ENCODE data around the gene NLRP6.
"Not testable (repeated sequence)": the region's sequence is repeated elsewhere in the genome, so short reads cannot be mapped to it uniquely, and the experiment has no call there.

The NLRP6 gene

DNA sequence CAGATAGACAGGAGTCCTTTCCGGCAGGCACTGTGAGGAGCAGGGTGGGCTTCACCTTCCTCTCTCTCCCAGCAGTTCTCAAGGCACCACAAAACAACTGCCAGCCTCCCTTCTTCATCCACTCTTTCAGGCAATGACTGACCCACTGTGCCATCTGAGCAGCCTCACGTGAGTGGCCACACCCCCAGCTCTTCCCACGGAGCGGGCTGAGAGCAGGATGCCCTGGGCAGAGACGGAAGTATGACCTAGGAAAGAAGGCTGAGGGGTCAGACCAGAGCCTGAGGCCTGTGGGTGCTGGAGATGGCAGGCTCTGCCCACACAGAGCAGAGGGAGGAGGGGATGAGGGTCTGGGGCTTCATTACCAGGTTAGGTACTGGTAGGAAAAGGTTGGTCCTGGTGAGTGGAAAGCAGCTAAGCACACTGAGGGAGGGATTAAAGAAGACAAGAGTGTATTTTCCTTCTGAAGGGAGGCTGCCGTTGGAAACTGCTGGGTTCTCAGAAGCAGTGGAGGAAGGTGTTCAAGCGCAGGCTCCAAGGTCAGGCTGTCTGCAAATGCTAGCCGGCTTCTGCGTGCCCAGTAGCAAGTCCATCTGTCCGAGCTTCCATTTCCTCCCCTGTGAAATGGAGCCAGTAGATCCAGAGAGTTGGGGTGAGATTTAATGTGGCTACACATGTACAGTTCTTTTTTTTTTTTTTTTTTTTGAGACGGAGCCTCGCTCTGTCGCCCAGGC, 4.6 kb downstream of the NLRP6 start:
- no peak for DNase-seq

DNA sequence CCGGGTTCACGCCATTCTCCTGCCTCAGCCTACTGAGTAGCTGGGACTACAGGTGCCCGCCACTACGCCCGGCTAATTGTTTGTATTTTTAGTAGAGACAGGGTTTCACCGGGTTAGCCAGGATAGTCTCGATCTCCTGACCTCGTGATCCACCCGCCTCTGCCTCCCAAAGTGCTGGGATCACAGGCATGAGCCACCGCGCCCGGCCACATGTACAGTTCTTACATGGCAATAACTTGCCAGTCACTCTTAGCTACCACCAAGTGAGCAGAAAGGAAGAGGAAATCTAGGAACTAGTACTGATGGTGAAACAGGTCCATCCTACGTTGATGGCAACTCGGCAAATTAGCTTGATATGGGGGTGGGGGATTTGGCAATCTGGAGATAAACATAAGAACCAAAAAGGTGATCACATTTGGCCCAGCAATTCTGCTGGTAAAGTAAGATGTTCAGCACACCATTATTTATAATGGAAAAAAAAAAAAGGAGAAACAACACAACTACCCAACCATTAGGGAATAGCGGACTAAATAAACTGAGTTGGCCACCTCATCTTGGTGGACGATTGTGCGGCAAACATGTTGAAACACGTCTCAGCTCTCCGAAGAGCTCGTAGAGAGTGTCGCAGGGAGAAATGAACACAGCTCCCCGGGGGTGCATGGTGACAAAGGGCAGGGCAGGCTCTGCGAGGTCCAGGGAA, 5.3 kb downstream of the NLRP6 start:
- DNase-seq: no peak

DNA sequence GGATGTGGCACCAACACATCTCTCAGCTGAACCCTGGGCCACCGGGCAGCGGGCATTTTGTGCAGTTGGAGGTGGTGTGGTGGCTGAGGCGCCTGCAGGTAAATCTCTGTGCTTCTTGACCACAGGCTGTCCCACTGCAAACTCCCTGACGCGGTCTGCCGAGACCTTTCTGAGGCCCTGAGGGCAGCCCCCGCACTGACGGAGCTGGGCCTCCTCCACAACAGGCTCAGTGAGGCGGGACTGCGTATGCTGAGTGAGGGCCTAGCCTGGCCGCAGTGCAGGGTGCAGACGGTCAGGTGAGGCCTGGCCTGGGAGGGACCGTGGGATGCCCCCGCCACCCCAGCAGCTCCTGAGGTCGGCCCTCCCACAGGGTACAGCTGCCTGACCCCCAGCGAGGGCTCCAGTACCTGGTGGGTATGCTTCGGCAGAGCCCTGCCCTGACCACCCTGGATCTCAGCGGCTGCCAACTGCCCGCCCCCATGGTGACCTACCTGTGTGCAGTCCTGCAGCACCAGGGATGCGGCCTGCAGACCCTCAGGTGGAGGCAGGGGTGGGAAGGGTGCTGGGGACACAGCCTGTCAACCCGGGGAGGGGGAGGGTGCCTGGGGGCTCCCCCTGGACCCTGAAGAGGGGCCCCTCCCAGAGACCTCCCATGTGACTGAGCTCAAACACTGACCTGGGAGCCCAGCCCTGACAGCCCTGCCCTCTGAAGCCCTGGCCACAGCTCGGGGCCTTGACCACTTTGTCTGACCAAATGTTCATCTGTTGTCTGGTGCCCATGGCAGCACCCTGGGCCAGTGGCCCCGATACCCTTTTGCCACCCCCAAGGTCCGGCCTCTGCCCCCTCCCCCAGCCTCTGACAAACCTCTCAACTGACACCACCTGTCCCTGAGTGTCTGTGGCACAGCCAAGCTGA, 6.2 kb downstream of the NLRP6 start:
- no peak for DNase-seq

DNA sequence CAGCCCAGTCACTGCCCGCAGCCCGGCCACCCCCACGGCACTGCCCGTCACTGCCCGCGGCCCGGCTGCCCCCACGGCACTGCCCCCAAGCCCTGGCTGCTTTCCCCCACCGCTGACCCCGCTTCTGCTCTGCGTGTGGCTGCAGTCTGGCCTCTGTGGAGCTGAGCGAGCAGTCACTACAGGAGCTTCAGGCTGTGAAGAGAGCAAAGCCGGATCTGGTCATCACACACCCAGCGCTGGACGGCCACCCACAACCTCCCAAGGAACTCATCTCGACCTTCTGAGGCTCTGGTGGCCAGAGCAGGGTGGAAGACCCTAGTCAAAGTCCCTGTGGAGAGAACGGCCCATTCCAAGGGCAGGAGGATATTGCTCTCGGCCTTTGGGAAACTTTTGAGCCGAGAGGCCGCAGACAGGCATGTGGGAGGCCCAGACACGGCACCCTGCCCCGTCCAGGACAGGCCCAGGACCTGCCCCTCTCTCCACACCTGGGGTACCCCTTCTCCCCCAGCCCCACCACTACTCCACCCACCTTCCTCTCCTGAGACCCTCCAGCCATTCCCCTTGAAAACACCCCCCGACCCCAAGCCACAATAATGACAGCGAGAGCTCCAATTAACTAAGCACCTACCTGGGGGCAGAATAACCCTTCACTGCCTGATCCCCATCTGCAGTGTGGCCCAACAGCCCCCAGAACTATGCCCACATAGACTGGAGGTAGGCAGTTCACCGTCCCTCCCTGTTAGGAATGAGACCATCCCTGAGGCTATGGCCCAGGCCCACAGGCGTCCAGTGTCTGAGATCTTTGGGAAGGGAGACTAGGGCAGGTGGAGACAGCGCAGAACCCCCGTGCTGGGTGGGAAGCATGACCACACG, 7.0 kb downstream of the NLRP6 start:
- no peak for DNase-seq

DNA sequence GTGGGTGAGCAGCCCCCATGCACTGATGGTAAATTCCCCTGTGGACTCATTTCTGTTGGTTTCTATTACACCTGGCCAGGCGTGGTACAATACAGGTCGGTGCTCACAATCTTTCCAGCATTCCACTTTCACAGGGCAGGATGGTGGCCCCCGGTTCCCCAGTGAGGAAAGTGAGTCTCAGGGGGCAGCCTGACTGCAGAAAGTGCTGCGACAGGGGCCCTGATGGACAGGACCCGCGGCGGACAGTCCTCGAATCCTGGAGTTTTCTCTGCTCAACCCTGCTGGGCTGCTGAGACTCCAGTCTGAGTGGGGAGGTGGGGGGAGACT, 7.7 kb downstream of the NLRP6 start:
- DNase-seq: no peak

DNA sequence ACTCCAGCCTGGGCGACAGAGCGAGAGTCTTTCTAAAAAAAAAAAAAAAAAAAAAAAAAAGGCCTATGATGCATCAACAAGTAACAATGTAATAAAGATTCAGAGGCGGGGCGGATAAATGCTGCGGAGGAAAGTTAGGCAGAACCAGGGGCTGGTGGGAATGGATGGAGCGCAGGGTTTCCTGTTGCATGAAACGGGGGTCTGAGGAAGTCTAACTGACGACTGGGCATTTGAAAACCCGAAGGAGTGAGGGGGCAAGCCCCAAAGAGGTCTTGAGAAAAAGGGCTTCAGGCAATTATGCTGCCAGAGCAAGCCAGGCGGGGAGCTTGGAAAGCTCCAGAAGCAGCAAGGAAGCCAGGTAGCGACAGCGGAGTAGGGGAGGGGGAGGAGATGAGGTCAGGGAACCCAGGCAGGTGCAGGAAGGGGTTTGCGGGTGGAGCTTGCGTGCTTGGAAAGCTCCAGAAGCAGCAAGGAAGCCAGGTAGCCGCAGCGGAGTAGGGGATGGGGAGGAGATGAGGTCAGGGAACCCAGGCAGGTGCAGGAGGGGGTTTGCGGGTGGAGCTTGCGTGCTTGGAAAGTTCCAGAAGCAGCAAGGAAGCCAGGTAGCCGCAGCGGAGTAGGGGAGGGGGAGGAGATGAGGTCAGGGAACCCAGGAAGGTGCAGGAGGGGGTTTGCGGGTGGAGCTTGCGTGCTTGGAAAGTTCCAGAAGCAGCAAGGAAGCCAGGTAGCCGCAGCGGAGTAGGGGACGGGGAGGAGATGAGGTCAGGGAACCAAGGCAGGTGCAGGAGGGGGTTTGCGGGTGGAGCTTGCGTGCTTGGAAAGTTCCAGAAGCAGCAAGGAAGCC, 9.0 kb downstream of the NLRP6 start:
- DNase-seq: not testable (repeated sequence)

DNA sequence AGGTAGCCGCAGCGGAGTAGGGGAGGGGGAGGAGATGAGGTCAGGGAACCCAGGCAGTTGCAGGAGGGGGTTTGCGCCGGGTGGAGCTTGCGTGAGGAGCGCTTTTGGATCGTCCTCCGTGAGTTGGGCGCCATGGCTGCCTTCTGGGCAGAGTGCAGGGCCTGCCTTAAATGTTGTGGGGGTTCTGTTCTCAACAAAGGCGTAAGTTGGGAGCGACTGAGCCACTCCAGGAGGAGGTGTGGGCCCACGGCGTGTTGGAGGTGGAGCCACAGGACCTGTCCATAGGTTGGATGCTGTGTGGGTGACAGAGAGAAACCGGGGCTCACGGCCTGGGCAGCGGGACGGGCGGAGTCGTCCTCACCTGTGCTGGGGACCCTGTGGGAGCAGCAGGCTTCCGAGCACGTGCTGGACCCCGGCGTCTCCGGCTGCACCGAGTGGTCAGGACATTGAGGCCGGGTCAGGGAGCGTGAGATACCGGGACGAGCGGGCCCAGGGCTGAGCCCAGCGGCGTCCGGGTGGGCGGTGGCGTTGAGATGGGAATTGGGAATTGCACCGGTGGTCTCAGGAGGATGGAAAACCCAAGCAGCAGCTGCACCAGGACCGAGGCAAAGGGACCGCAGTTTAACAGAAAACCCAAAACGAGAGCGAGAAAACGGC, 9.7 kb downstream of the NLRP6 start:
- DNase-seq: no peak

DNA sequence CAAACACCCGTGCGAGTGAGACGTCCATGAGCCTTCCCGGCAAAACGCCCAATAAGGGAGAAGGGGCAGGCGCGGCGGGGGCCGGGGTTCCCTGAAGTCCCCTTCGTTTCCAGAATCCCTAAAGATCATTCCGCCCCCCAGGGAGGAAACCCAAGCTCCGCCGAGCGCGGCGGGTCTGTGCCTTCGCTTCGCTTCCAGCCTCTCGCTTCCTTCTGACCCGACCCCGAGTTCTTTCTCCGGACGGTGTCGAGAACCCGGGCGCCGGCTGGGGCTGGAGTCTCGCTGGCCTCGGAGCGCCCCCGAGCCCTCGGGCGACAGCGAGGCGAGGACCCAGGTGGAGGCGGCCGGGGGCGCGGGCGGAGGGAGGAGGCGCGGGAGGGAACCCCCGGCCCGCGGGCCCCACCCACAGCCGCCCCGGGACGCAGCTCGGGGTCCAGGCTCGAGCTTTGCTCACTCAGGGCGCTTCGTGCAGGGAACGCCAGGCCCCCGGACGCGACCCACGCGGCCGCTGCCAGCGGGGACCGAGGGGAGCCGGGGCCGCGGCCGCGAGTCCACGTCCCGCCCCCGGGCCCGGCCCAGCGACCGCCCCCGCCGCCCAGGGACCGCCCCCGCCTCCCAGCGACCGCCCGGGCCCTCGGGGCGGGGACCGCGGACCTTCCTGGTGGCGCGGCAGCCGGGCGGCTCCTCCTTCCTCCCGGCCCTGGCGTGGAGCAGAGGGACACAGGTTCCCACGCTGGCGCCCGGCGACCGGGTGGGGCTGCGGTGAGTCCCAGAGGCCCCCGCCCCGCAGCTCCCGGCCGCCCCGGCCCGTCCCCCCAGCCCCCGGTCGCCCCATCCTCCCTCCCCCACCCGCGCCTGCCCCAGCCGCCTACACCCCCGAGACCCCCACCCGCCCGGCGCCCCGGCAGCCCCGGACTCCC, 10.5 kb downstream of the NLRP6 start, which contains the start of gene PGGHG:
Gene PGGHG (plus strand): TSS at position 649 of the 920 bp plus-strand sequence. CDS start 691 bp downstream, outside the sequence.
- no peak for DNase-seq

DNA sequence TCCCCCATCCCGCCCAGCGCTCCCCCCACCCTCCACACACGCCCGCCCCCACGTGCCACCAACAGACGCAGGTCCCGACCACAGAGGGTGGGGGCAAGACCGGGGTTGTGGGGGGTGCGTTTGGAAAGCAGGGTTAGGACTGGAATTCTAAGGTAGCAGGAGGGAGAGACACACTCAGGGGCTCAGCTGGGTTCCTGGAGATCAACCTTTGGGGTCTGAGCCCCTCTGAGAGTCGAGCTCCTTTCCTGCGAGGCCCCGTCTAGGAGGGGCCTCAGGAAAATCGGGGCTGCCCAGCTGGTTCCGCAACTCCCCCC, 11.1 kb downstream of the NLRP6 start:
- DNase-seq: no peak

DNA sequence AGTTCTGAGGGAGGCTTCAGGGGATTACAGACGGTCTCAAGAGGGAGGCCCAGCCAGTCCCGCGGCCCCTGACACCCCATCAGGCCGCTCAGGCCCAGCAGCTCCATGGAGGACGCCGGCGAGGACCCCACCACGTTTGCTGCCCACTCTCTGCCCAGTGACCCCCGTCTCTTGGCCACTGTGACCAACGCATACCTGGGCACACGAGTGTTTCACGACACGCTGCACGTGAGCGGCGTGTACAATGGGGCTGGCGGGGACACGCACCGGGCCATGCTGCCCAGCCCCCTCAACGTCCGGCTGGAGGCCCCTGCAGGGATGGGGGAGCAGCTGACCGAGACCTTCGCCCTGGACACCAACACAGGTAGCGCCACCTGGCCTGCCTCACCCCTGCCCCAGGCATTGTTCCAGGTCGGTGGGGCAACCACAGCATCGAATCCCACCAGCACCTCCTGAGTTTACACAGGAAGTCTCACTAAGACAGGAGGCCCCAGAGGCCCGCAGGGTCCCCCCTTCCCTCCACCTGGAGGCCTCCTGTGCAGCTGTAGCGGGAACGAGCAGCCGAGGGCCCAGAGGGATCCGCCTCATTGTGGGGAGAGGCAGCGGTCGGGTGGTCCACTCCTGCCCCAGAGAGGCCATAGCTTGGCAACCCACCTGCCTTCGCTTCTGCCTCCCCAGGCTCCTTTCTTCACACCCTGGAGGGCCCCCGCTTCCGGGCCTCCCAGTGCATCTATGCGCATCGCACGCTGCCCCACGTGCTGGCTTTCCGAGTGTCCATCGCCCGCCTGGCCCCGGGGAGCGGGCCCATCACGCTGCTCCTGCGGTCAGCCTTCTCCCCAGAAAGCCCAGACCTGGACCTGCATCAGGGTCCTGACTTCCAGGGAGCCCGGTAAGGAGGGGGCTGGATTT, 11.8 kb downstream of the NLRP6 start:
- DNase-seq: no peak

DNA sequence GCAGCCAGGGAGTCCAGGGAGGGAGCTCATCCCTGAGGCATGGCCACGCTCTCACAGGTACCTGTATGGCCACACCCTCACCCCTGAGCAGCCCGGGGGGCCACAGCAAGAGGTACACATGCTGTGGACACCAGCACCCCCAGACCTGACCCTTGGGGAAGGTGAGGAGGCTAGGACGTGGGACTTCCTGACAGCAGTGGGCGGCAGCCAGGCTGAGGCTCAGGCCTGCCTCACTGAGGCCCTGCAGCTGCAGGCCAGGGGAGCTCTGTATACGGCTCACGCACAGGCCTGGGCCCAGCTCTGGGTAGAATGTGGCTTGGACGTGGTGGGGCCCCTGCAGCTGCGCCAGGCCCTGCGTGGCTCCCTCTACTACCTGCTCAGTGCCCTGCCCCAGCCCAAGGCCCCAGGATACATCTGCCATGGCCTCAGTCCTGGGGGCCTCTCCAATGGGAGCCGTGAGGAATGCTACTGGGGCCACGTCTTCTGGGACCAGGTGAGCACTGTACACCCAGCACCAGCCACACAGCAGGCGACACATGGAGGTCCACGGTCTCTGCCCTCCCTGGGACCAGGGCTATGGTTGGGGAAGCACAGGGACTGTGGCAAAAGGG, 12.5 kb downstream of the NLRP6 start:
- DNase-seq: no peak

DNA sequence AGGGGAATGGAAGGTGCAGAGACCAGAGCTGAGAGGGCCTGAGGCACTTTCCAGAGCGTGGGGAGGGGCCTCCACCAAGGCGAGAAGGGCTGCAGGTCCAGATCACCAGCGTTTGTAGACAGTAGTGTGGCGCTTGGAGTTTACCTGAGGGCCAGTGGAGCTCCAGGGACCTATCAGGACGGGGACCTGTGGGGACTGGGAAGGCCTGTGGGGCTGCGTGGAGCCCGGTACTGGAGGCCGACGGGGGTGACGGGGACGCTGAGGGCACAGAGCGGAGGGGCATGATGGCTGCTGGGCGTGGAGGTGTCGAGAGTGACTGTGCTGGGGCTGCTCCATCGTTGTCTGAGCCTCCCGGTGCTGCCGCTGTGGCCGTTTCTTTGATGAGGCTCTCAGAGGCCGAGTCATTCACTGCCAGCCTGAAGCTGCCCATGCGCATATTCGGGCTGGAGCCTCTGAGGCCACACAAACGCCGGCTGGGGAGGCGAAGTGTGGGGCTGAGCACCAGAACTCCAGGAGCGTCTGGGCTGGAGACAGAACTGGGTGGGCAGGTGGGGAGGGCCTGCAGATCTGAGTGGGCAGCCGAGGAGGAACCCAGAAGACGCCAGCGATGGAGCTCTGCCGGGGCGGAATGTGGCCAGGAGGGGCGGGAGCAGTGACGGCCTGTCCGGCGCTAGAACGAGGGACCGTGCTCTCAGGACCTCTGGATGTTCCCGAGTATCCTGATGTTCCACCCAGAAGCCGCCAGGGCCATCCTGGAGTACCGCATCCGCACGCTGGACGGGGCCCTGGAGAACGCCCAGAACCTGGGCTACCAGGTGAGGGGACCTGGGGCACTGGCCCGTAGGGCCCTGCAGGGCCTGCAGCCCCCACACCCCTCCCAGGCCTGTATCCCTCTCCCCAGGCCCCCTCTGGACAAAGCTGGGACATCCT, 13.3 kb downstream of the NLRP6 start:
- DNase-seq: no peak

DNA sequence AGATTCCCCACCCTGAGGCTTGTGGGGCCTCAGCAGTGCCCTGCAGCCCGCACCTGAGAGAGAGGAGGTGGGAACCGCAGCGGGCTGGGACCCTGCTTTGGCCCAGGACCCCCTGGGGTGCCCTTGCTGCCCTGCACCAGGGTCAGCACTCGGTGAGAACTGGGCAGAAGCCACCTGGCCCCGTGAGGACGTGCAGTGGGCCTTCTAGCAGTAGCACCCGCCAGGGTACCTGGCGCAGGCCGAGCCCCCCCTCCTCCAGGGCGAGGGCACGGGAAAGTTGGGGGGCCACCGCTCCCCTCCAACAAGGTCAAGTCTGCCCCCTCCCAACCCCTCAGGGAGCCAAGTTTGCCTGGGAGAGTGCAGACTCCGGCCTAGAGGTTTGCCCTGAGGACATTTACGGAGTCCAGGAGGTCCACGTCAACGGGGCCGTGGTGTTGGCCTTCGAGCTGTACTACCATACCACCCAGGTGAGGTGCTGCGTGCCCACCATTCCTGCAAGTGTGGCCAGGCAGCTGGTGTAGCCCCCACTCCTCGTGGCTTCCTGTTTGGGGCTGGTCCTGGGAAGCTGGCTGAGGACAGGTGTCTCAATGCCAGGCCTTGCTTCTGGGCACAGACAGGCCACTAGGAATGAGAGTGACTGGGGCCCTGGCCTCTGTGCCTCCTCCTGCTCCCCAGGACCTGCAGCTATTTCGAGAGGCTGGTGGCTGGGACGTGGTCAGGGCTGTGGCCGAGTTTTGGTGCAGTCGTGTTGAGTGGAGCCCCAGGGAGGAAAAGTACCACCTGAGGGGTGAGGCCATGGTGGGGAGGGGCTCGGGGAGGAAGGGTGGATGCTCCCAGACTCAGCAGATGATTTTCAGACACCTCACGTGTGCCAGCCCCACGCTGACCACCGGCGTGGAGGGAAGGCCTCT, 14.3 kb downstream of the NLRP6 start:
- no peak for DNase-seq

DNA sequence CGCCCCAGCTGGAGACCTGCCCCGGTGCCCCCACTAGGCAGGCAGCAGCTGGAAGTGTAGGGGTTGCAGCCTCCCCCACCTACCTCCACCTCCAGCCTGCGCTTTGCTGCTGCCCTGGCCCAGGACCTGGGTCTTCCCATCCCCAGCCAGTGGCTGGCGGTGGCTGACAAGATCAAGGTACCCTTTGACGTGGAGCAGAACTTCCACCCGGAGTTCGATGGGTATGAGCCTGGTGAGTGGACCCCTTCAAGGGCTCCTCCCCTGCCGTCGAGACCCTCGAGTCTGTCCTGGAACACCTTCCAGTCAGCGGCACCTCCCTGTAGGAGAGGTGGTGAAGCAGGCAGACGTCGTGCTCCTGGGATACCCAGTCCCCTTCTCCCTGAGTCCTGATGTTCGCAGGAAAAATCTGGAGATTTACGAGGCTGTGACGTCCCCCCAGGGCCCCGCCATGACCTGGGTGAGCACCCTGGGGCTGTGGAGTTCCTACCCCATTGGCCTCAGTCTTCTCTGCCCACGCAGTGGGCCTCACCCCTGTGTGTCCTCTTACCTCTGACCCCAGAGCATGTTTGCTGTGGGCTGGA, 15.2 kb downstream of the NLRP6 start:
- no peak for DNase-seq

DNA sequence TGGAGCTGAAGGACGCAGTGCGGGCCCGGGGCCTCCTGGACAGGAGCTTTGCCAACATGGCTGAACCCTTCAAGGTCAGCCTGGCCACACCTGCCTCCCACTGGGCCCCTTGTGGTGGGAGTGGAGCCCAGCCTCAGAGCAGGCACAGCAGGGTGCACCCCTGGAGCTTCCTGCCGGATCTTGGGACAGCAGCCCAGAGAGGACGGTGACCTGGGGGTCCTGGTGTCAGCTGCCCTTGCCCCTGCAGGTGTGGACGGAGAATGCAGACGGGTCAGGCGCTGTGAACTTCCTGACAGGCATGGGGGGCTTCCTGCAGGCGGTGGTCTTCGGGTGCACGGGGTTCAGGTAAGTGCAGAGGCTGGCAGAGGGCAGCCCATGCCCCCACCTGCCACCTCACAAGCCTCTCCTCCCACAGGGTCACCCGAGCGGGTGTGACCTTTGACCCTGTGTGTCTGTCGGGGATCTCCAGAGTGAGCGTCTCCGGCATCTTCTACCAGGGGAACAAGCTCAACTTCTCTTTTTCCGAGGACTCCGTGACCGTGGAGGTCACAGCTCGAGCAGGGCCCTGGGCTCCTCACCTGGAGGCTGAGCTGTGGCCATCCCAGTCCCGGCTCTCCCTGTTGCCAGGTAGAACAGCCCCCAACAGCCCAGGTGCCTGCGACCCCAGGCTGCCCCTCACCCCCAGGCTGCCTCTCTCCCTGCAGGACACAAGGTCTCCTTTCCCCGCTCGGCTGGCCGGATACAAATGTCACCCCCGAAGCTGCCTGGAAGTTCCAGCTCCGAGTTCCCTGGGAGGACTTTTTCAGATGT, 15.8 kb downstream of the NLRP6 start:
- no peak for DNase-seq
